Astrocyte of the cerebellum (primary cell): Measurements from ENCODE around the gene SLC35F1.

Experiments
- DNase-seq: peaks from one replicate; pipeline ENCODE4 v3.0.0-alpha.2; 2011; ENCODE audit warnings: low read depth
- H3K4me3 ChIP-seq: 2 replicates; pipeline ENCODE4 v1.5.1; 2011; ENCODE audit warnings: mild to moderate bottlenecking, low read depth, low read length, moderate library complexity
- CTCF ChIP-seq: IDR thresholded peaks from 2 replicates; pipeline ENCODE4 v1.5.1; 2012; ENCODE audit warnings: low read length, low read depth, moderate library complexity, mild to moderate bottlenecking; ENCODE audit errors: missing control alignments
- in situ Hi-C: cut with HindIII; loops from 2 replicates; pipeline ENCODE4 v1.10.0; 2017; ENCODE audit warnings: low sequenced_read_pairs

Gene SLC35F1

GRCh38 chr6:117906507-117906957 is 532 bp upstream of the SLC35F1 start:
- in situ Hi-C loops: no loop called here

DNA sequence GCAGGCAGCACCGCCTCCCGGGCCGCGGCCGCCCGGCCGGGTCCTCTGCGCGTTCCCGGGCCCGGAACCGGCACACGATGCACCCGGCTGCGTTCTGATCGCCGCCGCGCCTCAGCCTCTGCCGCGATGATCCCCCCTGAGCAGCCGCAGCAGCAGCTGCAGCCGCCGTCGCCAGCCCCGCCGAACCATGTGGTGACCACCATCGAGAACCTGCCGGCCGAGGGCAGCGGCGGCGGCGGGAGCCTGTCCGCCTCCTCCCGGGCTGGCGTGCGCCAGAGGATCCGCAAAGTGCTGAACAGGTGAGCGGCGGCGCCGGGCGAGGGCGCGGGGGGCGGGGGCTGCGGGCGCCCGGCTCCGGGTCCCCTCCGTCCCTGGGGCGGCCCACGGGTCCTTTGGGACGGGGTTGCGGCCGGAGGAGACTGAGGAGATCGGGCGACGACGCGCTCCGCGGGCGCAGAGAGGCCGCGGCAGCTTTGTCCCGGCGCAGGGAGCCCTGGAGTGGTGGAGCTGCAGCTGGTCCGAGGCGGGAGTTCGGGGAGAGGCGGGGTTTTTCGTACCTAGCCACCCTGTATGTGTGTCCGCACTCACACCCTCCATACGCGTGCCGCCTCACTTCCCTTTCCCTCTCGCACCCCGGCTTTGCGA is 659 bp downstream of the SLC35F1 start:
- in situ Hi-C loops: no loop called here
- no peak for TF ChIP-seq CTCF
- DNase-seq: no peak
- H3K4me3 ChIP-seq: peak overlapping the region; percentile 49

More at GRCh38 chr6:117906507-117906957, 532 bp upstream of the SLC35F1 start:
- DNase-seq: peak; percentile 13
- no peak for TF ChIP-seq CTCF
- peak overlapping the region; percentile 49 for H3K4me3 ChIP-seq

- no peak for DNase-seq
- H3K4me3 ChIP-seq: peak overlapping the region; percentile 49
- TF ChIP-seq CTCF: no peak
- in situ Hi-C loops: no loop called here
Observed at GRCh38 chr6:117908246-117909068, 1.4 kb downstream of the SLC35F1 start.

DNA sequence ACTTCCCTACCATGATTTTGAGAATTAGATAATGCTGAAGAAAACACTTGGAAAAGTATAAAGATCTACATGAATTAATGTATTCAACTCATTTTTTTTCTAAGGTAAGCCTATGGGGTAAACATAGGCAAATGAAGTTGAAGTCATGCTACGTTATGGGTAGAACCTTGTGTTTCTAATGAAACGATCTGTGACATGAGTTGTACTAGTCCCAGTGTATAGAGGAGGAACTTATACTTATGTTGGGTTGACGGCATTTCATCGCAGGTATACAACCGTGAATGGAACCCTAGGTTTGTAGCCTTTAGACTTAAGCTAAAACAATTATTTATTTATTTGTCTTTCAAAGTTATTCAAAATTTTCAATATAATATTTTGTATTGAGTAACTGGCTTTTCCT is 2.6 kb downstream of the SLC35F1 start:
- in situ Hi-C loops: no loop called here
- no peak for DNase-seq
- no peak for TF ChIP-seq CTCF
- no peak overlapping the region for H3K4me3 ChIP-seq

DNA sequence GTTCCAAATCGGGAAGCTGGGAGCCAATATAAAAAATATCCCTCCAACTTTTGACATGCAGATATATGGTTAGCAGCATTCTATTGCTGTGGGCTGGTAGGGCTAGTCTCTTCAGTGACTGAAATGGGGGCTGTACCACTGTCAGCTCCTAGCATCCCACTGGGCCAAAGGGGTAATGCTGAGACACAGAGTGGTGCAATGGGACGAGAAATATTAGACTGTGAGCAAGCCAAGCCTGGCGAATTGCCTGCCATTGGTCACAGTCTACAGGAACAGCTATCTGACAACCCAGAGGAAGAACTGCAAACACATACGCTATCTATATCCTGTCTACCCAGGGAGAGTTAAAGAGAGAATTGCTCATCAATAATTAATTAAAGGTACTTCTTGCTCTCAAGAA is 3.5 kb downstream of the SLC35F1 start:
- in situ Hi-C loops: no loop called here
- no peak for TF ChIP-seq CTCF
- DNase-seq: no peak
- no peak overlapping the region for H3K4me3 ChIP-seq

GRCh38 chr6:117911150-117911549 is 4.1 kb downstream of the SLC35F1 start:
- H3K4me3 ChIP-seq: no peak overlapping the region
- in situ Hi-C loops: no loop called here
- TF ChIP-seq CTCF: no peak
- DNase-seq: no peak
